ENCODE data around the gene SLX1B. TPM values are rescaled to one million over a fixed set of nuclear protein-coding genes. Genes with fewer than 3 reads are reported as not detected.
"Not testable (repeated sequence)": the region's sequence is repeated elsewhere in the genome, so short reads cannot be mapped to it uniquely, and the experiment has no call there.

Gene SLX1B
- polyA plus RNA-seq (2011; rRNA removed) (7.6 and 10.4 TPM in 2 replicates), polyA minus RNA-seq (2011; rRNA and poly(A)+ RNA removed) (5.9 and 6.6 TPM in 2 replicates)

DNA sequence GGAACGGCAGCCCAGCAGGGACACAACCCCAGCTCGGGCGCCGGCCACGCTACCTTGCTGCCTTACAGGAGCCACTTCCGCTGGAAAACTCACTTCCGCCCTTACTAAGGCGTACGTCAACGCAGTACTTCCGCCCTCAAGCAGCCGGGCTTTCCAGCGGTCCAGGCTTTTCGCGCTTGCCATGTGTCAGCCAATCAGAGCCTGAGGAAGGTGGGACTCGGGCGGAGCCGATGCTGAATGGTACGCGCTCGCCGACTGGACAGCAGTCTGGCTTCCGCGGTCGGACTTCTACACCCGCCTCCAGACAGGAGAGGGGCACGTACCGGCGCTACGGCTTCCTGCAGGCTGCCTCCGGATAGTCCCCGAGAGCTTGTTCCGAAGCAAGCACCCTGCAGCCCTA lies at the start of gene SLX1B, which contains the start of gene BOLA2:
Gene SLX1B, plus strand, starts transcription at position 265 of the 400 bp plus-strand sequence.
Gene BOLA2, minus strand, starts transcription at position 83 of the 400 bp plus-strand sequence. CDS start 98 bp downstream, outside the sequence.
- DNase-seq (ENCODE audit: low read depth); POLR2A ChIA-PET: not testable (repeated sequence)

GRCh38 chr16:29405249-29405648 lies 49.1 kb upstream of the SLX1B start:
- CTCF ChIA-PET; H3K4me3 ChIP-seq (ENCODE audit: low read depth, low read length); POLR2A ChIA-PET: not testable (repeated sequence)

More for the DNA sequence above, at the start of gene SLX1B, which contains the start of gene BOLA2:
- H3K27me3 ChIP-seq (ENCODE audit: control insufficient read depth, insufficient read depth, low read length); H3K4me3 ChIP-seq (ENCODE audit: low read depth, low read length); H3K36me3 ChIP-seq (ENCODE audit: control insufficient read depth, insufficient read depth, low read length); CTCF ChIA-PET: not testable (repeated sequence)

DNA sequence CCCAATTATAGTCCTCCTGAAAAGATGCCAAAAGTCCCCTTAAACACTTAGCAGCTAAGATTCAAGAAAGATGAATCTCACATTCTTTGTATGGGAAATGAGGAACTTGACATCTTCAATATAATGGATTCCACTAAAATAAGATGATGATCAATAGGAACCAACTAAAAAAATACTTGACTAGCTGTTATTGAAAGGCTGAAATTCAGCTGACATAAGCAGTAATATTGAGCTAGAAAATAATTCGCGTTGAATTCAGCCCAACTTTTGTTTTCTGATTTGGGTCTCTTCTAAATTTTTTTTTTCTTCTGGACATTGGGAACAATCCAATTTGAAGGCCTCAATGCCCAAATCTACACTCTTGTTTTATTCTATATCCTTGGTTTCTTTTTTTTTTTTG lies 30.7 kb upstream of the SLX1B start:
- POLR2A ChIA-PET; H3K36me3 ChIP-seq (ENCODE audit: control insufficient read depth, insufficient read depth, low read length); H3K27me3 ChIP-seq (ENCODE audit: control insufficient read depth, insufficient read depth, low read length); CTCF ChIA-PET; DNase-seq (ENCODE audit: low read depth); H3K4me3 ChIP-seq (ENCODE audit: low read depth, low read length): not testable (repeated sequence)

More at GRCh38 chr16:29405249-29405648, 49.1 kb upstream of the SLX1B start:
- DNase-seq (ENCODE audit: low read depth); H3K36me3 ChIP-seq (ENCODE audit: control insufficient read depth, insufficient read depth, low read length); H3K27me3 ChIP-seq (ENCODE audit: control insufficient read depth, insufficient read depth, low read length): not testable (repeated sequence)

DNA sequence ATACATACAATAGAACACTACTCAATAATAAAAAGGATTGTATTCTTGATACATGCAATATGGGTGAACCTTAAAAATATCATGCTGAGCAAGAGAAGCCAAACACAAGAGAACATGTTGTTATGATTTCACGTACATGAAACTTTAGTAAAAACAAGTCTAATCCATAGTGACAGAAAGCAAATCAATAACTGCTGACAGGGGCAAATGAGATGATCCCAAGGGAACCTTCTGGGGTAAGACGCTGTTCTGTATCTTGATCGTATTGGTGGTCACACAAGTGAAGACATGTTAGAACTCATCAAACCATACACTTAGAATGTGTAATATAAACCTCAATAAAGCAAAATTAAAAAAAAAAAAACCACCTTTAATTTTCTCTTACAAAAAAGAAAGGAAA lies 28.9 kb upstream of the SLX1B start:
- DNase-seq (ENCODE audit: low read depth); H3K36me3 ChIP-seq (ENCODE audit: control insufficient read depth, insufficient read depth, low read length); POLR2A ChIA-PET; H3K4me3 ChIP-seq (ENCODE audit: low read depth, low read length); CTCF ChIA-PET; H3K27me3 ChIP-seq (ENCODE audit: control insufficient read depth, insufficient read depth, low read length): not testable (repeated sequence)

- POLR2A ChIA-PET; H3K36me3 ChIP-seq (ENCODE audit: control insufficient read depth, insufficient read depth, low read length); H3K4me3 ChIP-seq (ENCODE audit: low read depth, low read length); DNase-seq (ENCODE audit: low read depth); CTCF ChIA-PET; H3K27me3 ChIP-seq (ENCODE audit: control insufficient read depth, insufficient read depth, low read length): not testable (repeated sequence)
These were observed 579 bp upstream of the SLX1B start for GRCh38 chr16:29453754-29454153.

GRCh38 chr16:29454828-29455227 lies 495 bp downstream of the SLX1B start:
- POLR2A ChIA-PET; DNase-seq (ENCODE audit: low read depth); H3K27me3 ChIP-seq (ENCODE audit: control insufficient read depth, insufficient read depth, low read length); H3K36me3 ChIP-seq (ENCODE audit: control insufficient read depth, insufficient read depth, low read length); CTCF ChIA-PET; H3K4me3 ChIP-seq (ENCODE audit: low read depth, low read length): not testable (repeated sequence)

DNA sequence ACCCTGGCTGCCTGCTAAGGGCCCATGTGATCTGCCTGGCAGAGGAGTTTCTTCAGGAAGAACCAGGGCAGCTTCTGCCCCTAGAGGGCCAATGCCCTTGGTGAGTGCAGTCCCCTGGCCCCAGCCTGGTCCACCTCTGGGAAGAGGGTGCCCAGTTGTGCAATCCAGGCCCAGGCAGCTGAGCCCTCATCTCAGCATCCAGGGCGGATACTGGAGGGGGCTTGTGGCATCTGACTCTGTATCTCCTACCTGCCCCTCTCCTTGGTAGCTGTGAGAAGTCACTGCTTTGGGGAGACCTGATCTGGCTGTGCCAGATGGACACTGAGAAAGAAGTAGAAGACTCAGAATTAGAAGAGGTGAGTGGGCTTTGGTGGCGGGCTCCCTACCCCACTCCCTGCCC lies 3.3 kb downstream of the SLX1B start:
- H3K36me3 ChIP-seq (ENCODE audit: control insufficient read depth, insufficient read depth, low read length); DNase-seq (ENCODE audit: low read depth); POLR2A ChIA-PET; H3K27me3 ChIP-seq (ENCODE audit: control insufficient read depth, insufficient read depth, low read length); H3K4me3 ChIP-seq (ENCODE audit: low read depth, low read length); CTCF ChIA-PET: not testable (repeated sequence)

DNA sequence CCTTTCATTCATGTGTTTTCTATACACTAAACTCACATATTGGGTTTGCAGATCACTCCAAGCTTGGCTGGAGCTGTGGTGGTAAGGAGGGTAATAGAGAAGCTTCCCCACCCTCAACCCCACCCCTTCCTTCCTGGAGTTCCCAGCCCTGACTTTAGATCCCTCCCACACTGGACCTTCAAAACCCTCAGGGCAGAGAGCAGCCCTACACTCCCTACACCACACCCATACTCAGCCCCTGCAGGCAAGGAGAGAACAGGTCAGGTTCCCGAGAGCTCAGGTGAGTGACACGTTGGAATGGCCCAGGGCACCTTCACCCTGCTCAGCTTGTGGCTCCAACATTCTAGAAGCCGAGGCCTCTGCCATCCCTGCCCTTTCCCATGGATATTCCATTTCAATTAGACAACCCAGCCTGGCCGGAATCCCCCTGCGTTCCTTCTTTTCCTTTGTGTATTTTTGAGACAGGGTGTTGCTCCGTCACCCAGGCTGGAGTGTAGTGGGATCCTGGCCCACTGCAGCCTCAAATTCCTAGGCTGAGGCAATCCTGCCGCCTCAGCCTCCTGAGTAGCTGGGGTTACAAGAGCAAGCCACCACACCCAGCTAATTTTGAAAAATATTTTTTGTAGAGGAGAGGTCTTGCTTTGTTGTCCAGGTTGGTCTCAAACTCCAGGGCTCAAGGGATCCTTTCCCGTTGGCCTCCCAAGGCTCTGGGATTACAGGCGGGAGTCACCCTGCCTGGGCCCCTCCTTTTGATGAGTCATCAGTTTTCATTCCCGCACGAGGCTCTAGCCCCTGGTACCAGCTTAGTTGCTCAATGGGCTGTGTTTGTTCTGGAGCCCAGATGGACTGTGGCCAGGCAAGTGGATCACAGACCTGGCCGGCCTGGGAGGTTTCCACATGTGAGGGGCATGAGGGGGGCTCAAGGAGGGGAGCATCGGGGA lies 5.6 kb downstream of the SLX1B start, which contains the start of gene SULT1A4:
Gene SULT1A4, plus strand, starts transcription at position 208 of the 941 bp plus-strand sequence. CDS start 1,473 bp downstream, outside the sequence.
- H3K4me3 ChIP-seq (ENCODE audit: low read depth, low read length); H3K36me3 ChIP-seq (ENCODE audit: control insufficient read depth, insufficient read depth, low read length); DNase-seq (ENCODE audit: low read depth); CTCF ChIA-PET; POLR2A ChIA-PET; H3K27me3 ChIP-seq (ENCODE audit: control insufficient read depth, insufficient read depth, low read length): not testable (repeated sequence)

DNA sequence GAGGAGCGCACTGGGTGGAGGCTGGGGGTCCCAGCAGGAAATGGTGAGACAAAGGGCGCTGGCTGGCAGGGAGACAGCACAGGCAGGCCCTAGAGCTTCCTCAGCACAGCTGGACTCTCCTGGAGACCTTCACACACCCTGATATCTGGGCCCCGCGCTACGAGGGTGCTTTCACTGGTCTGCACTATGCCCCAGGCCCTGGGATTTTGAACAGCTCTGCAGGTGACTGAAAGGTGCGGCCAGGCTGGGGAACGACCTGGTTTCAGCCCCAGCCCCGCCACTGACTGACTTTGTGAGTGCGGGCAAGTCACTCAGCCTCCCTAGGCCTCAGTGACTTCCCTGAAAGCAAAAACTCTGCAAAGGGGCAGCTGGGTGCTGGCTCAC lies 6.3 kb downstream of the SLX1B start:
- POLR2A ChIA-PET, CTCF ChIA-PET: not testable (repeated sequence)

DNA sequence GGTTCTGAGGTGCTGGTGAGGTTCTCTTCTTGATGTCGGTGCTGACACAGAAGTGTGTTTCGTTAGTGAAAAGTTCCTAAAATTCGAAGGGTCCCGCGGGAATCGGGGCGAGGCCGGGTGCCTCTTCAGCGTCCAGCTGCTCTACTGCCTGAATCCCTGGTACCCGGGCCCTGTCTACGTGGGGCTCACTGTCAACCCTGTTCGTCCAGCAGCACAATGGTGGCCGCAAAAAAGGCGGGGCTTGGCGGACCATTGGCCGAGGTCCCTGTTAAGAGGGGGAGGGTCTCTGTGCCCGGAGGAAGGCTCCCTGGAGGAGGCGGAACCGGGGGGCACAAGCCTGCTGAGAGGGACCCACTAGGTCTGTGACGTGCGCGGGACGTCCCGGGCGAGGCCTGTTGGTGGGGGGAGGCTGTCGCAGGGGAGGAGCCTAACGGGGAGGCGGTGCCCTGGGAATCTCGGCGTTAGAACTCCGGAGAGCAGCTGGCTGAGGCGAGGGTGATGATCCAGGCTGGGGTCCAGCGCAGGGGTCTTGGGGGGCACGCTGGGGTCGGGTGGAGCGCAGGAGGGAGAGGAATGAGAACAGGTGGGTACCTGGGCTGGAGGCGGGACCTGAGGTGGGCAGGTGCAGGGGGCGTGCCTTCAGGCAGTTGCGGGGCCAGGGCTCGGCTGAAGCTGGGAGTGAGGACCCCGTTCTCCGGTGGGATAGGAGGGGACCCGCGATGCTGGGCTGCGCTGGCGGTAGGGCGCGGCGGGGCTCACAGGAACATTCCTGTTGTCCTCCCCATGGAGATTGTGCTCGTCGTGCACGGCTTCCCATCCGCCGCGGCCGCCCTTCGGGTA lies 11.9 kb downstream of the SLX1B start:
- H3K36me3 ChIP-seq (ENCODE audit: control insufficient read depth, insufficient read depth, low read length); CTCF ChIA-PET; H3K27me3 ChIP-seq (ENCODE audit: control insufficient read depth, insufficient read depth, low read length); H3K4me3 ChIP-seq (ENCODE audit: low read depth, low read length); POLR2A ChIA-PET; DNase-seq (ENCODE audit: low read depth): not testable (repeated sequence)

More for the DNA sequence above, 6.3 kb downstream of the SLX1B start:
- not testable (repeated sequence) for H3K4me3 ChIP-seq (ENCODE audit: low read depth, low read length); H3K27me3 ChIP-seq (ENCODE audit: control insufficient read depth, insufficient read depth, low read length); DNase-seq (ENCODE audit: low read depth); H3K36me3 ChIP-seq (ENCODE audit: control insufficient read depth, insufficient read depth, low read length)

GRCh38 chr16:29466904-29467303 lies 12.6 kb downstream of the SLX1B start:
- H3K36me3 ChIP-seq (ENCODE audit: control insufficient read depth, insufficient read depth, low read length); POLR2A ChIA-PET: not testable (repeated sequence)

DNA sequence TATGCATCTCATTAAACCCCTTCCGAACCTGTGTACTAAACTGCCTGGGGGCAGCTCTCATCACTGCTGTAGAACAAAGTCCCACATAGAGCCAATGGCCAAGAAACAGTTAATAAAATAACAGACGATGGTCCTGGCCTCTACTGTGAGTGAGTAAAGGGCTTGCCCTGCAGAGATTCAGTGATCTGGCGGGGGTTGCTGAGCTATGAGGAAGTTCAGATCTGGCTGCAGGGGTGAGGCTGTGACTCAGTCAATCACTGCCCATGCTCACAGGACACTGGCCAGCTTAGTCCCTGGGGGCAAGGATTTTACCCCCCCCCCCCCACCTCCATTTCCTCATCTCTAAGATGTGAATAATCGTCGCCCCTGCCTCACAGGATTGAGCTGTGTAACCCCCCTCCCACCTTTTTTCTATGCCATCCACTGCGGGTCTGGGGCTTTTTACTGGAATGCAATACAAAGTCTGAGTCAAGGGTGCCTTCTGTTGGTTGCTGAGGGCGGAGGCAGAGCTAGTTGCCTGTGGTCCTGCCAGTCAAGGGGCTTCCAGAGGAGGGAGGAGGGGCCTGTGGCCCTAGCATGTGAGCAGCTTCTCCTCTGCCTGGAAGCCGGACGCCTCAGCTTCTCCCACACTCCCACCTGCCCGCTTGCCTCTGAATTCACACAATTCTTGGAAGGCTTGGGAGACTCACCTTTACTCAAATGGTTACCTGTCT lies 13.5 kb downstream of the SLX1B start:
- DNase-seq (ENCODE audit: low read depth); H3K27me3 ChIP-seq (ENCODE audit: control insufficient read depth, insufficient read depth, low read length); H3K36me3 ChIP-seq (ENCODE audit: control insufficient read depth, insufficient read depth, low read length); H3K4me3 ChIP-seq (ENCODE audit: low read depth, low read length); POLR2A ChIA-PET; CTCF ChIA-PET: not testable (repeated sequence)

More at GRCh38 chr16:29466904-29467303, 12.6 kb downstream of the SLX1B start:
- H3K4me3 ChIP-seq (ENCODE audit: low read depth, low read length); H3K27me3 ChIP-seq (ENCODE audit: control insufficient read depth, insufficient read depth, low read length); DNase-seq (ENCODE audit: low read depth); CTCF ChIA-PET: not testable (repeated sequence)
